Mammary epithelial cell (primary cell): ENCODE data around the gene FAM193B.

ENCODE experiments used
- CTCF ChIP-seq, 2 donors: IDR thresholded peaks in 1 of 2; conservative IDR thresholded peaks in 1 of 2; 2 replicates each; pipeline ENCODE4 v1.5.1; 2011 to 2012; ENCODE audit warnings: inconsistent platforms in 2 of 2, low read length in 2 of 2, mild to moderate bottlenecking in 2 of 2, control low read depth in 1 of 2, low read depth in 1 of 2; ENCODE audit not compliant: insufficient read depth in 1 of 2; ENCODE audit errors: extremely low read depth in 1 of 2
- EZH2 ChIP-seq: IDR thresholded peaks from 2 replicates; pipeline ENCODE4 v1.6.1; 2012; ENCODE audit warnings: low read length, inconsistent platforms, borderline replicate concordance

- no peak for TF ChIP-seq CTCF (conservative IDR thresholded peaks at IDR 0.05 in 1 of 2, IDR thresholded peaks at IDR 0.05 in 1 of 2; ENCODE audit: extremely low read depth in 1 of 2, insufficient read depth in 1 of 2, low read depth in 1 of 2, low read length in 2 of 2)
- TF ChIP-seq EZH2: no peak
Measured at GRCh38 chr5:177498013-177498787, 56.2 kb downstream of the FAM193B start.
